GM21515 (cell line): ENCODE data around the gene EFNA2.
"Not testable (repeated sequence)": the region's sequence is repeated elsewhere in the genome, so short reads cannot be mapped to it uniquely, and the experiment has no call there.

Experiments
- ATAC-seq: cut with Tn5 transposase; IDR thresholded peaks from one replicate; pipeline ENCODE4 v1.9.1; 2021; ENCODE audit not compliant: unreplicated experiment

The EFNA2 gene

DNA sequence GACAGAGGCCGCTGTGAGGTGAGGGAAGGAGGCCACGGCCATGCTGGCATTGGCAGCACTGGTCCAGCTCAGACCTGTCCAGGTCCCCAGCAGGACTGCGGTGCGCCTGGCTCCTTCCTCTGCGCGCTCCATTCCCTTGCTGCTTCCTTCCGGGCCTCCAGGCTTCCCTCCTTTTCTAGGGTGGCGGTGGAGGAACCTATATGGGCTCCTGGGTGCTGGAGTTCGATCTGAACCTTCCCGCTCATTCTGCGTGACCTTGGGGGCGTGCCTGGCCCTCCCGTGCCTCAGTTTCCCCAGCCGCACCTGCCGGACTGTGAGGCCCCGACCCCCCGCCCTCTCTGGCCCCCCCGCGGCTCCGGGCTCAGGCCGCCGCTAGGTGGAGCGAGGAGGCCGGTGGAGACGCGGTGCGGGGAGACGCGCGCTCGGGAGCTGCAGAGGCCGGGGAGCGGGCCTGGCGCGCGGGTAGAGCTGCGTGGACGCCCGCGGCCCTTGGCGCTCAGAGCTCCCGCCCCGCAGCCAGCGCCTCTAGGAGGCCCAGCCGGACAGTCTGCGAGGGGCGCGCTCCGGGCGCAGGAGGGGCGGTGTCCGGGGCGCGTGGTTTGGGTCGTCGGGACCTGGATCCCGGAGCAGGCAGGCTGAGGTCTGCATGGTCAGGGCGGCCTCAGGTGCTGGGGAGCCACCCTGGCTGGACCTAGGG, 29.9 kb downstream of the EFNA2 start:
- ATAC-seq: no peak

DNA sequence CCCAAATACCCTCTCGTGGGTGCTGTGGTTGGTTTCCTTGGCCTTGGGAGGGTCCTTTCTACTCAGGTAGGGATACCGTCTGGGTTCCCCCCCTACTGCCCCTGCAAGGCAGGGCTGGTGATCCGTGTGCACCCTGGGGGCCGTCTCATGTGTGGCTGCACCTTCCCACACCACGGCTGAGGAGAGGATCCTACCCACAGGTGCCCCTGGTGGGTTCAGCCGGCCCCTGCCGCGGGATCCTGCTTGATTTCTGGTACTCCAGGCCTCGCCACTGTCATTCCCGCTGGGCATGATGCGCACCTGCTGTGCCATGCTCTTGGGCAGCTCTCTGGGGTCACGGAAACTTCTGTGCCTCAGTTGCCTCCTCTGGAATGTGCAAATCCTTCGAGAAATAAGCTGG, 30.8 kb downstream of the EFNA2 start:
- no peak for ATAC-seq

DNA sequence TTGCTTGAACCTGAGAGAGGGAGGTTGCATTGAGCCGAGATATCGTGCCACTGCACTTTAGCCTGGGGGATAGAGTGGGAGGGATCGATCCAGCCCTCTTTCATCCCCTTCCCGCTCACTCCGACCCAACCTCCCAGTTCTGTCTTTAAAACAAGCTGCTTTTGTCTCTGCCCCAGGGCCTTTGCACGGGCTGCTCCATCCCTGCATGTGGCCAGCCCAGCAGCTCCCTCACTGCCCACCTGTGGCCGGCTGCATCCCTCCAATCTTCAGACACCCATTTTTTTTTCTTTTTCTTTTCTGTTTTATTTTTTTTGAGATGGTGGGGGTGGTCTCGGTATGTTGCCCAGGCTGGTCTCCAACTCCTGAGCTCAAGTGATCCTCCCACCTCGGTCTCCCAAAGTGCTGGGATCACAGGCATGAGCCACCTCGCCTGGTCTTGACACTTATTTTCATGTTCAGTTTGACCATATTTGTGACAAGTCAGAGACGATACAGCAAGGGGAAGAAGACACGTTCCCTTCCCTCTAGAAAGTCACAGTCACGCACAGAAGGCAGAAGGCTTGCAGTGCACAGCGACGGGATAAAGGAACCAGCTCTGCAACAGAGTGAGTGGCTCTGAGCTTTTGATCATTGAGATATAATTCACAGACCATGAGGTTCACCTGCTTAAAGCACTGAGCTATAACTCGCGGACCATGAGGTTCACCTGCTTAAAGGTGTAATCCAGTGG, 31.8 kb downstream of the EFNA2 start:
- ATAC-seq: no peak

- no peak for ATAC-seq
Observed at GRCh38 chr19:1318678-1319471, 33.2 kb downstream of the EFNA2 start.

DNA sequence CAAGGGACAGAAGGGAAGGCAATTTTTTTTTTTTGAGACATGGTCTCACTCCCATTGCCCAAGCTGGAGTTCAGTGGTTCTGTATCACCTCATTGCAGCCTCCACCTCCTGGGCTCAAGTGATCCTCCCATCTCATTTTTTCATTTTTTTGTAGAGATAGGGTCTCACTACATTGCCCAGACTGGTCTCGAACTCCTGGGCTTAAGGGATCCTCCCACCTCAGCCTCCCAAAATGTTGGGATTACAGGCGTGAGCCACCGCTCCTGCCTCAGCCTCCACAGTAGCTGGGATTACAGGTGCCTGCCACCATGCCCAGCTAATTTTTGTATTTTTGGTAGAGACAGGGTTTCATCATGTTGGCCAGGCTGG, 34.6 kb downstream of the EFNA2 start:
- not testable (repeated sequence) for ATAC-seq

- no peak for ATAC-seq
Observed at GRCh38 chr19:1321539-1321938, 35.9 kb downstream of the EFNA2 start.

DNA sequence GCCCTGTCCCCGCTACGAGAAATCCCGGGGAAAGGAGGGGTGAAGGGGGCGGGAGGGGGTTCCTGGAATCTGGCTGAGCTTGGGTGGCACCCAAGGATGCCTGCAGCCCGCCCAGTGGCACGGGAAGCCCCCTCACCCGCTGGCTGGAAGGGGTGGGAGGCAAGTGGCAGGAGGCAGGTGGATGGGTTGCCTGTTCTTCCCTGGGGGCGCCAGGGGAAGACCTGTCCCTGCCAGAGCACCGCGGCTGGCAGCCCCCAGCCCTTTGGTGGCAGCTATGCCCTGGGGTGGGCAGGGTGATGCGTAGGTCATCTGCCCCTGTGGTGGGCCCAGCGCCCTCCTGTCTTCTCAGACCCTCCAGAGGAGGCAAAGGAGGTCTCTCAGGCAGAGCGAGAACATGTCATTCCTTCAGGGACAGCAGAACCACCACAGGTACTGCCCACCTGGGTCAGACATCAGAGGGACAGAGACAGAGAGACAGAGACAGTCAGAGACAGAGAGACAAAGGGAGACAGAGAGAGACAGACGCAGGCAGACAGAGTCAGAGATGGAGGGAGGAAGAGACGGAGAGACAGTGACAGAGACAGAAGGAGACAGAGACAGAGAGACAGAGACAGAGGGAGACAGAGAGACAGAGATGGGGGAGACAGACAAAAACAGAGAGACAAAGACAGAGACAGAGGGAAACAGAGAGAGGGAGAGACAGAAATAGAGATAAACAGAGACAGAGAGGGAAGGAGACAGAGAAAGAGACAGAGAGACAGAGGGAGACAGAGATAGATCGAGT, 36.7 kb downstream of the EFNA2 start:
- no peak for ATAC-seq

DNA sequence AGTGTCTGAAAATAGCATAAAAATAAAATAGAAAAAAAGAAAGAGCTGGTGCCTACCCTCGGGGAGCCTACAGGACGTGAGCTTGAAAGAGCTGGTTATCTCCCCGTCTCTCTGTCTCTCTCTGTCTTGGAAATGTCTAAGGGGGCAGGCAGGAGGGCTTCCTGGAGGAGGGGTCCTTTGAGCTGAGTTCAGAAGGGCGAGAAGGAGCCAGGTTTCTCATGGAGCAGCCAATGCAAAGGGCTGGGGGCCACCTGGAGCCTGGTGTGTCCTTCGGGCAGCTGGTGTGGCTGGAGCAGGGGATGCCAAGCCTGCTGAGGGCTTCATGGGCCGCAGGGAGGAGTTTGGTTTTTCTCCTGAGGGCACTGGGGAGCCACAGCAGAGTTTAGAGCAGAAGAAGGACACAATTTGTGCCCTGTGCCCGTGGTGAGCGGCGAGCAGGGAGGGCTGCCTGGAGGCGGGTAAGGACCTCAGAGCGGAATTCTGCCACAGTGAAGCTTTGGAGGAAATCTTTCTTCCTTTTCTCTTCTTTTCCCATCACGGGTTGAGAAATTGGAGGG, 38.7 kb downstream of the EFNA2 start:
- ATAC-seq: no peak

DNA sequence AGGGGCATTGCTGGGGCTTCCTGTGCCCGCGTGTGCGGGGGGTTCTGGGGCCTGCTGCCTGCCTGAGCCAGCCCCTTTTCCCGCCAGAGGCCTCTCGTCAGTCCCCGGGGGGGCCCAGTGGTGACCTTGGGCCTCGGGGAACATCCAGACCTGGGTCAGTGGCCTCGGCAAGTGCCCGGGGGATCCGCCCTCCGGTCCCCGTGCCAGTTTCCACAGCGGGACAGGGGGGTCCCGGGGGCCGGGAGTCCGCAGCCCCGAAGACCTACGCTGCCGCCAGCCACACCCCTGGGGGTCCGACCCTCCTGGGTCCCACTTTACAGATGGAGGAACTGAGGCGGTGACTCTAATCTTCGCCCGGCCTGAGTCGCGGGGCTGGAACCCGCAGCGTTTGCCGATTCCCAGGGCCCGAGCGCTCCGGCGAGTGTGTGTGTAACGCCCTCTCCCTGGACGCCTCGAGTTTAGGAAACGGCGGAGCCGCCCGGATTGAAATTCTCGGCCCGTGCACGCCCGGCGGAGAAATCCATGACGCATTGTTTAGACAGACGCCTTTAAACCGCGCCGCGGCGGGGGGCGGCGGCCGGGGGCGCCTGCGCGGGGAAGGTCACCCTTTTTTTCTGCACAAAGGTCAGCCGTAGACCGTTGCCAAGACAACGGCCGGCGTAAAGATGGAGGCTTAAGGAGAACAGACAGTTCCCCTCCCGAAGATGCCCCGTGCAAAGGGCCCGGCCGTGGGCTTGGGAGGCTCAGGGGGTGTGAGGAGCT, 39.3 kb downstream of the EFNA2 start:
- ATAC-seq: no peak

DNA sequence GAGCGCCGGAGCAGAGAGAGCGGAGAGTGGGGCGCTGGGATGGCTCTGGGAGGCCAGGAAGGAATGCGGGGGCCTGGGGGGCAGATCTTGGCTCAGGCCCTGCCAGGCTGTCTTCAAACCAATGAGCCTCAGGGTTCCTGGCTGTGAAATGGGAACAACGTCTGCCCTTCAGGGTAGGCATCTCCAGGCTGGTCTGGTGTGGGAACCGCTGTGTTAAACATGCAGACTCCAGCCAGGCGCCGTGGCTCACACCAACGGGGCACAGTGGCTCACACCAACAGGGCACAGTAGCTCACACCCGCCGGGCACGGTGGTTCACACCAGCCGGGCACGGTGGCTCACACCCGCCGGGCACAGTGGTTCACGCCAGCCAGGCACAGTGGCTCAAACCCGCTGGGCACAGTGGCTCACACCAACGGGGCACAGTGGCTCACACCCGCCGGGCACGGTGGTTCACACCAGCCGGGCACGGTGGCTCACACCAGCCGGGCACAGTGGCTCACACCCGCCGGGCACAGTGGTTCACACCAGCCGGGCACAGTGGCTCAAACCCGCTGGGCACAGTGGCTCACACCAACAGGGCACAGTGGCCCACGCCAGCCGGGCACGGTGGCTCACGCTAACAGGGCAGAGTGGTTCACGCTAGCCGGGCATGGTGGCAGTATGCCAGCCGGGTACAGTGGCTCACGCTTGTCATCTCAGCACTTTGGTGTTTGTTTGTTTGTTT, 40.1 kb downstream of the EFNA2 start:
- no peak for ATAC-seq

GRCh38 chr19:1327125-1327524, 41.5 kb downstream of the EFNA2 start:
- no peak for ATAC-seq

DNA sequence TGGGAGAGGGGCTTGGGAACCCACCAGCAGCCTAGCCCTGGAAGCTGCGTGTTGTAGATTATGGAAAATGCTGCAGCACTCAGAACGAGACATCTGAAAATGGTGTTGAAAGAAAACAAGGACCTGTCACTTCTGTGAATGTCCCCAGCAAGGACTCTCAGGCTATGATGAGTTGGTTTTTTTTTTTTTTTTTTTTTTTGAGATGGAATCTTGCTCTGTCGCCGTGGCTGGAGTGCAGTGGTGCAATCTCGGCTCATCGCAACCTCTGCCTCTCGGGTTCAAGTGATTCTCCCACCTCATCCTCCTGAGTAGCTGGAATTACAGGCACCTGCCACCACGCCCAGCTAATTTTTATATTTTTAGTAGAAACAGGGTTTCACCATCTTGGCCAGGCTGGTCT, 46.5 kb downstream of the EFNA2 start:
- not testable (repeated sequence) for ATAC-seq

GRCh38 chr19:1336079-1336684, 50.5 kb downstream of the EFNA2 start:
- no peak for ATAC-seq

DNA sequence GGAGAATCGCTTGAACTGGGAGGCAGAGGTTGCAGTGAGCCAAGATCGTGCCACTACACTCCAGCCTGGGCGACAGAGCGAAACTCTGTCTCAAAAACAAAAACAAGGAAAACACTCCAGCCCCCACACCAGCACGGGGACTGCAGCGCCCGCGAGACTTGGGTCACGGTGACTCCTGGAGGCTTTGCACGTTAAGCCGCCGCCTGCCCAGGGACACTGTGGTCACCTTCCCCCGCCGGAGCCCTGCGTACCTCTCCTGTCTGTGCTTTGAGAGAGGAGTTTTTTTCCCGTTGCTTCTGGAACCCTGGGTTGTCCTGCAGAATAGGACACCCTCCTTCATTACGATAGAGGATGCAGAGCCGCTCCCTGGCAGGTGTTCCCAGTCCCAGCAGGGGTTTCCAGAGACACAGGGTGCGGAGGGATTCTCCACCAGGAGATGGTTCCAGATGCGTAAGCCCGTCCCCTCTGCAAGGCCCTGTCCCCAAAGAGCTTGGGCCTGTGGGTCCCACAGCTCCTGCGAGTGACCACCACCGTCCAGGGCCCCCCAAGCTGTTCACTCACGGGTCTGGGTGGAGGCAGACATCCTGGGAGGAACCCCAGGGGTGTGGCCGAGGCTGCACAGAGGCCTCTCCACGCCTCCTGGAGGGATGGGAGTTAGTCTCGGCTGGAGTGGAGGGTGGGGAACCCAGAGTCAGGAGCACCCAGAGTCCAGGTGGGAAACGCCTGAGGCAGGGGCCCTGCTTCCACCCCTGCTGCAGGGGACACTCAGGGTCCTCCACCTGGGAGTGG, 55.2 kb downstream of the EFNA2 start:
- ATAC-seq: no peak

GRCh38 chr19:1343041-1343440, 57.4 kb downstream of the EFNA2 start:
- no peak for ATAC-seq

DNA sequence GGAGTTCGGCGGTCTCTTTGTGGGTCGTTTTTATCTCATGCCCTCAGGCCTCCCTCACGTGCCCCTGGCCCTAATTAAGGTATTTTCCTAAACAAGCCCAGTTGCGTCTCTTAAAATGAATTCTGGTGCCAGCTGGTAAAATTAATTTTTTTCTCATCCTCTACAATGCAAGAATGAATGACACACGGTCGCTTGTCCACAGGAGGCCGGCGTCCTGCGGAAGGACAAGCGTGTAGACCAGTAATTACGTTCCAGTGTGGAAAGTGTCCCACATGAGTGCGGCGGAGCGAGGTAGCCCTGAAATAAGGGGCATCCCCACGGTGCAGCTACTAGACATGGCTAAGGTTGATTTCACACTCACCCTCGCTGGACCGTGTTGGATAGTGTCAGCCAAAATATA, 63.5 kb downstream of the EFNA2 start:
- no peak for ATAC-seq

DNA sequence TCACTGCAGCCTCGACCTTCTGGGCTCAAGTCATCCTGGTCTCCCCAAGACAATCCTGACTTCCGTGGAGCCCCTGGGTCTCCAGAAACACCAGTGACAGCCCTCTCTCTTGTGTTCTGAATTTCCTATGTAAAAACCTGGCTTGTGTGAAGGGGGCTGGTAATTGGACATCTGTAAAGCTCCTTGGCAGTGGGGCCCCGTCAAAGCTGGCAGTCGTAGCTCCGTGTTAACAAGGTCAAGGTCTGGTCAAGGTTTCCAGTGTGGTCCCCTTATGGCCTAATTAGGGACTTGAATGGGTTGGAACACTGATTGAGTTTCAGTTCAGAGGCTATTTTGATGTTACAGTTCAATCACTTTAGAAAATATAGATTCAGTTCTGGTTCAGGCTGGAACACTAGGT, 65.2 kb downstream of the EFNA2 start:
- ATAC-seq: no peak
